Rectal smooth muscle tissue (tissue), 1 donor: Measurements from ENCODE around the gene PBRM1.
A peak's percentile ranks its signal among the peaks of the same experiment; 100 is the strongest.

ENCODE experiments used
- H3K27ac ChIP-seq: one replicate; pipeline ENCODE4 v1.7.0; 2013; ENCODE audit warnings: low read depth, low read length, inconsistent platforms
- H3K27me3 ChIP-seq: one replicate; pipeline ENCODE4 v1.7.0; 2013; ENCODE audit warnings: low read length; ENCODE audit not compliant: control insufficient read depth, insufficient read depth
- H3K36me3 ChIP-seq: one replicate; pipeline ENCODE4 v1.7.0; 2013; ENCODE audit warnings: low read length; ENCODE audit not compliant: control insufficient read depth, insufficient read depth
- H3K4me1 ChIP-seq: one replicate; pipeline ENCODE4 v1.7.0; 2013; ENCODE audit warnings: low read length; ENCODE audit not compliant: control insufficient read depth, insufficient read depth
- H3K4me3 ChIP-seq: one replicate; pipeline ENCODE4 v1.7.0; 2013; ENCODE audit warnings: low read length
- H3K9ac ChIP-seq: one replicate; pipeline ENCODE4 v1.7.0; 2013; ENCODE audit warnings: low read length

PBRM1 gene

GRCh38 chr3:52534281-52535183 lies 151.2 kb downstream of the PBRM1 start:
- Histone ChIP-seq H3K4me3 (peak overlapping the region; percentile 69), H3K9ac (no peak overlapping the region), H3K36me3 (no peaks in the 10 kb centered on the region), H3K27me3 (no peaks in the 10 kb centered on the region), H3K27ac (peak overlapping the region; percentile 67), H3K4me1 (peaks cover 16% of the 10 kb centered on the region)

GRCh38 chr3:52533623-52534280 lies 152.0 kb downstream of the PBRM1 start, which contains the start of gene NT5DC2:
Gene NT5DC2, minus strand, starts transcription at chr3:52533857. Its CDS starts 120 bp downstream, at chr3:52533737.
- H3K9ac ChIP-seq, result no peak within 1 kb of the TSS
- peaks cover 15% of the 10 kb centered on the region for H3K4me1 ChIP-seq
- H3K27me3 ChIP-seq, result no peaks in the 10 kb centered on the region
- no peaks in the 10 kb centered on the region for H3K36me3 ChIP-seq
- peak within 1 kb of the TSS; percentile 67 for H3K27ac ChIP-seq
- H3K4me3 ChIP-seq, result peak within 1 kb of the TSS; percentile 69

- no peak overlapping the region for H3K27ac ChIP-seq
- no peak overlapping the region for H3K9ac ChIP-seq
- no peaks in the 10 kb centered on the region for H3K27me3 ChIP-seq
- peaks cover 11% of the 10 kb centered on the region for H3K4me1 ChIP-seq
- H3K36me3 ChIP-seq, result no peaks in the 10 kb centered on the region
- peak overlapping the region; percentile 23 for H3K4me3 ChIP-seq
Observed at GRCh38 chr3:52532838-52533622, 152.7 kb downstream of the PBRM1 start.

- no peaks in the 10 kb centered on the region for H3K27me3 ChIP-seq
- peaks cover 6% of the 10 kb centered on the region for H3K4me1 ChIP-seq
- H3K4me3 ChIP-seq, result peak overlapping the region; percentile 23
- H3K9ac ChIP-seq, result no peak overlapping the region
- H3K27ac ChIP-seq, result no peak overlapping the region
- no peaks in the 10 kb centered on the region for H3K36me3 ChIP-seq
Observed at GRCh38 chr3:52532517-52532837, 153.2 kb downstream of the PBRM1 start.

- Histone ChIP-seq H3K9ac (no peak overlapping the region), H3K27me3 (no peaks in the 10 kb centered on the region), H3K4me1 (peaks cover 2% of the 10 kb centered on the region), H3K36me3 (peaks cover under 1% of the 10 kb centered on the region), H3K27ac (no peak overlapping the region), H3K4me3 (no peak overlapping the region)
Observed at GRCh38 chr3:52531860-52532516, 153.7 kb downstream of the PBRM1 start.

- Histone ChIP-seq H3K4me3 (no peak overlapping the region), H3K4me1 (peaks cover 2% of the 10 kb centered on the region), H3K27me3 (no peaks in the 10 kb centered on the region), H3K27ac (no peak overlapping the region), H3K9ac (no peak overlapping the region), H3K36me3 (peaks cover 2% of the 10 kb centered on the region)
Observed at GRCh38 chr3:52530918-52531826, 154.5 kb downstream of the PBRM1 start.

GRCh38 chr3:52529376-52530333 lies 156.1 kb downstream of the PBRM1 start:
- H3K27me3 ChIP-seq, result no peaks in the 10 kb centered on the region
- no peaks in the 10 kb centered on the region for H3K4me1 ChIP-seq
- H3K27ac ChIP-seq, result no peak overlapping the region

GRCh38 chr3:52528586-52529375 lies 156.9 kb downstream of the PBRM1 start:
- Histone ChIP-seq H3K27ac (no peak overlapping the region), H3K27me3 (no peaks in the 10 kb centered on the region), H3K36me3 (peaks cover 2% of the 10 kb centered on the region), H3K4me1 (no peaks in the 10 kb centered on the region), H3K9ac (no peak overlapping the region), H3K4me3 (no peak overlapping the region)

More at GRCh38 chr3:52529376-52530333, 156.1 kb downstream of the PBRM1 start:
- Histone ChIP-seq H3K4me3 (no peak overlapping the region), H3K9ac (no peak overlapping the region), H3K36me3 (peaks cover 2% of the 10 kb centered on the region)

- Histone ChIP-seq H3K27ac (no peak overlapping the region), H3K27me3 (no peaks in the 10 kb centered on the region), H3K4me3 (no peak overlapping the region), H3K4me1 (no peaks in the 10 kb centered on the region), H3K36me3 (peaks cover 2% of the 10 kb centered on the region), H3K9ac (no peak overlapping the region)
Observed at GRCh38 chr3:52527732-52528585, 157.8 kb downstream of the PBRM1 start.
